Measurements from ENCODE around the gene RPS6KB2.

RPS6KB2 gene

DNA sequence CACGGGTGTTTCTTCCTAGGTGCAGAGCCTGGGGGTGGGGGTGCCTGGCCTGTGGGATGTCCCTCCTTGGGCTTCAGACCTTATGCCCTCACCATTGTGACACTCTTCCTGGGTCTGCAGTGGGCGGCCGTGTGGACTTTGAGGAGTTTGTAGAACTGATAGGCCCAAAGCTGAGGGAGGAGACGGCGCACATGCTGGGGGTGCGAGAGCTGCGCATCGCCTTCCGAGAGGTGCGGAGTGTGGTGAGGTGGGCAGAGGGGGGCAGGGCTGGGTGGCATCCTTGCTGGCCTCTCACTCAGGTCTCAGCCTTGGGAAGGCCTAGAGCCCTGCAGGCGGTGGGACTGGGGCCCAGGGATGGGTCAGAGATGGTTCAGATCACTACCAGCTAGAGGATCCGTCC lies 29.2 kb downstream of the RPS6KB2 start:
- no peak for DNase-seq
- Histone ChIP-seq H3K9me3 (ENCODE audit: control extremely low read depth in 1 of 5, control insufficient read depth in 4 of 5, insufficient read depth in 2 of 5, low read depth in 1 of 5, low read length in 4 of 5) (no peaks in the 10 kb centered on the region), H3K4me3 (ENCODE audit: control insufficient read depth in 1 of 7, extremely low read depth in 1 of 7, insufficient read depth in 4 of 7, low read depth in 2 of 7, low read length in 6 of 7) (no peak overlapping the region), H3K27me3 (replicated peaks in 2 of 5; ENCODE audit: control insufficient read depth in 4 of 5, insufficient read depth in 5 of 5, low read length in 4 of 5) (no peaks in the 10 kb centered on the region), H3K36me3 (ENCODE audit: control insufficient read depth in 4 of 4, insufficient read depth in 4 of 4, low read length in 3 of 4) (no peaks in the 10 kb centered on the region), H3K27ac (ENCODE audit: insufficient read depth in 1 of 2, low read depth in 1 of 2, low read length in 2 of 2, poor library complexity in 1 of 2, severe bottlenecking in 2 of 2) (no peak overlapping the region), H3K4me1 (ENCODE audit: control extremely low read depth in 1 of 4, control insufficient read depth in 4 of 4, insufficient read depth in 4 of 4, low read length in 3 of 4) (peaks cover 0 to 11% (median 5%) of the 10 kb centered on the region in 4 experiments)
- ChIA-PET POLR2A (no interaction called here), CTCF (no interaction called here)
- WGBS (ENCODE audit: insufficient coverage), result 96% methylated on average over 10 of the region's 12 CpGs

DNA sequence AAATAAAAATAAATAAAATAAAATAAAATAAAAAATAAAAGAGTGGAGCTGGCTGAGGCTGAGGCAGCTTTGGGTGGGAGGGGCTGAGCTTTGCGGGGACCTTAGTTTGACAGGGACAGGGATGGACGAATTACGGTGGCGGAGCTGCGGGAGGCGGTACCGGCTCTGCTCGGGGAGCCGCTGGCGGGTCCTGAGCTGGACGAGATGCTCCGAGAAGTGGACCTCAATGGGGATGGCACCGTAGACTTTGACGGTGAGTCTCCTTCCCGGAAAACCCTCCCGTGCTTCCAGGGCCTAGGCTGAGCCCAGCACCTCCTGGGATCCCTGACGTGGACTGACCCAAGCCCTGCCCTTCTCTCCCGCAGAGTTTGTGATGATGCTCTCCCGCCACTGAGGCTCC lies 30.0 kb downstream of the RPS6KB2 start:
- CTCF ChIA-PET, result no interaction called here
- H3K4me1 ChIP-seq (ENCODE audit: control extremely low read depth in 1 of 4, control insufficient read depth in 4 of 4, insufficient read depth in 4 of 4, low read length in 3 of 4), result peaks cover 0 to 11% (median 5%) of the 10 kb centered on the region in 4 experiments
- POLR2A ChIA-PET, result no interaction called here
- no peak overlapping the region for H3K27ac ChIP-seq (ENCODE audit: insufficient read depth in 1 of 2, low read depth in 1 of 2, low read length in 2 of 2, poor library complexity in 1 of 2, severe bottlenecking in 2 of 2)
- H3K36me3 ChIP-seq (ENCODE audit: control insufficient read depth in 4 of 4, insufficient read depth in 4 of 4, low read length in 3 of 4), result peaks cover 0 to under 1% (median 0%) of the 10 kb centered on the region in 4 experiments
- no peaks in the 10 kb centered on the region for H3K9me3 ChIP-seq (ENCODE audit: control extremely low read depth in 1 of 5, control insufficient read depth in 4 of 5, insufficient read depth in 2 of 5, low read depth in 1 of 5, low read length in 4 of 5)
- DNase-seq, result no peak
- H3K27me3 ChIP-seq (replicated peaks in 2 of 5; ENCODE audit: control insufficient read depth in 4 of 5, insufficient read depth in 5 of 5, low read length in 4 of 5), result no peaks in the 10 kb centered on the region
- no peak overlapping the region for H3K4me3 ChIP-seq (ENCODE audit: control insufficient read depth in 1 of 7, extremely low read depth in 1 of 7, insufficient read depth in 4 of 7, low read depth in 2 of 7, low read length in 6 of 7)
- WGBS (ENCODE audit: insufficient coverage), result 98% methylated on average over 17 of the region's 19 CpGs

DNA sequence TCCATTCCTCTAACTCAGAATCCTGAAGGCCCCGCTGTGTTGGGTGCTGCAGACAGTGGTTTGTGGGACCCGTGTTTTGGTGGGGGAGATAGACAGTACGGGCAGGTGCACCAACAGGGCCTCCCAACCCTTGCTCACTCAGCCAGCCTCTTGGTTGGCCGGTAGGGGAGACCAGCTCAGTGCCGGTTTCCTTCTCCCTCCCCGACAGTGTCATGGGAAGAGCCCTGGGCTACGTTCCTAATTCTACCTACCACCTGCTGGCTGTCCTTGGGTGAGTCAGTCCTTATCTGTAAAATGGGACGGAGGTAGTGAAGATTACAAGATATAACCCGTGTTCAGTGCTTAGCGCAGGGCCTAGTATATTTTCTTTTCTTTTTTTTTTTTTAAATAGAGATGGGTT lies 34.9 kb downstream of the RPS6KB2 start:
- Histone ChIP-seq H3K27me3 (replicated peaks in 2 of 5; ENCODE audit: control insufficient read depth in 4 of 5, insufficient read depth in 5 of 5, low read length in 4 of 5) (no peaks in the 10 kb centered on the region), H3K27ac (ENCODE audit: insufficient read depth in 1 of 2, low read depth in 1 of 2, low read length in 2 of 2, poor library complexity in 1 of 2, severe bottlenecking in 2 of 2) (peak overlapping the region in 1 of 2 experiments; percentile 88), H3K4me3 (ENCODE audit: control insufficient read depth in 1 of 7, extremely low read depth in 1 of 7, insufficient read depth in 4 of 7, low read depth in 2 of 7, low read length in 6 of 7) (no peak overlapping the region), H3K36me3 (ENCODE audit: control insufficient read depth in 4 of 4, insufficient read depth in 4 of 4, low read length in 3 of 4) (peaks cover 0 to 2% (median 0%) of the 10 kb centered on the region in 4 experiments), H3K9me3 (ENCODE audit: control extremely low read depth in 1 of 5, control insufficient read depth in 4 of 5, insufficient read depth in 2 of 5, low read depth in 1 of 5, low read length in 4 of 5) (no peaks in the 10 kb centered on the region), H3K4me1 (ENCODE audit: control extremely low read depth in 1 of 4, control insufficient read depth in 4 of 4, insufficient read depth in 4 of 4, low read length in 3 of 4) (peaks cover 3 to 40% (median 25%) of the 10 kb centered on the region in 4 experiments)
- DNase-seq, result no peak
- 100% methylated on average over 3 of the region's 10 CpGs for WGBS (ENCODE audit: insufficient coverage)
- ChIA-PET CTCF (interaction anchor here (0.7 kb wide), 1 partner anchor 22 kb away, joined by 3 read pairs; no protein-coding TSS in a partner anchor), POLR2A (no interaction called here)

GRCh38 chr11:67463680-67464410 lies 35.6 kb downstream of the RPS6KB2 start:
- Histone ChIP-seq H3K4me1 (ENCODE audit: control extremely low read depth in 1 of 4, control insufficient read depth in 4 of 4, insufficient read depth in 4 of 4, low read length in 3 of 4) (peaks cover 3 to 46% (median 31%) of the 10 kb centered on the region in 4 experiments), H3K9me3 (ENCODE audit: control extremely low read depth in 1 of 5, control insufficient read depth in 4 of 5, insufficient read depth in 2 of 5, low read depth in 1 of 5, low read length in 4 of 5) (no peaks in the 10 kb centered on the region), H3K4me3 (ENCODE audit: control insufficient read depth in 1 of 7, extremely low read depth in 1 of 7, insufficient read depth in 4 of 7, low read depth in 2 of 7, low read length in 6 of 7) (peak overlapping the region in 6 of 7 experiments; percentile 8 to 69 (median 54)), H3K27ac (ENCODE audit: insufficient read depth in 1 of 2, low read depth in 1 of 2, low read length in 2 of 2, poor library complexity in 1 of 2, severe bottlenecking in 2 of 2) (peak overlapping the region in 1 of 2 experiments; percentile 88), H3K27me3 (replicated peaks in 2 of 5; ENCODE audit: control insufficient read depth in 4 of 5, insufficient read depth in 5 of 5, low read length in 4 of 5) (no peaks in the 10 kb centered on the region), H3K36me3 (ENCODE audit: control insufficient read depth in 4 of 4, insufficient read depth in 4 of 4, low read length in 3 of 4) (peaks cover 0 to 2% (median 0%) of the 10 kb centered on the region in 4 experiments)
- ChIA-PET CTCF (interaction anchor here (0.7 kb wide), 1 partner anchor 23 kb away, joined by 3 read pairs; no protein-coding TSS in a partner anchor), POLR2A (no interaction called here)
- DNase-seq, result no peak
- WGBS (ENCODE audit: insufficient coverage), result 94% methylated on average over 19 of the region's 20 CpGs

GRCh38 chr11:67464411-67465188 lies 36.3 kb downstream of the RPS6KB2 start:
- Histone ChIP-seq H3K4me1 (ENCODE audit: control extremely low read depth in 1 of 4, control insufficient read depth in 4 of 4, insufficient read depth in 4 of 4, low read length in 3 of 4) (peaks cover 3 to 50% (median 32%) of the 10 kb centered on the region in 4 experiments), H3K4me3 (ENCODE audit: control insufficient read depth in 1 of 7, extremely low read depth in 1 of 7, insufficient read depth in 4 of 7, low read depth in 2 of 7, low read length in 6 of 7) (peak overlapping the region; percentile 34 to 91 (median 74)), H3K27me3 (replicated peaks in 2 of 5; ENCODE audit: control insufficient read depth in 4 of 5, insufficient read depth in 5 of 5, low read length in 4 of 5) (no peaks in the 10 kb centered on the region), H3K9me3 (ENCODE audit: control extremely low read depth in 1 of 5, control insufficient read depth in 4 of 5, insufficient read depth in 2 of 5, low read depth in 1 of 5, low read length in 4 of 5) (no peaks in the 10 kb centered on the region), H3K36me3 (ENCODE audit: control insufficient read depth in 4 of 4, insufficient read depth in 4 of 4, low read length in 3 of 4) (peaks cover 0 to 2% (median 0%) of the 10 kb centered on the region in 4 experiments), H3K27ac (ENCODE audit: insufficient read depth in 1 of 2, low read depth in 1 of 2, low read length in 2 of 2, poor library complexity in 1 of 2, severe bottlenecking in 2 of 2) (peak overlapping the region; percentile 77 to 88)
- POLR2A ChIA-PET, result interaction anchor here (1.2 to 1.5 kb wide), 2 partner anchors 27 to 73 kb away, joined by 3 to 5 read pairs; partner anchors contain the start of genes PTPRCAP and RAD9A
- peak; percentile 86 to 93 (median 90) for DNase-seq
- WGBS (ENCODE audit: insufficient coverage), result 11% methylated on average over 41 of the region's 56 CpGs
- CTCF ChIA-PET, result interaction anchor here (0.9 to 1.3 kb wide), 3 partner anchors 24 to 77 kb away, joined by 3 read pairs; no protein-coding TSS in a partner anchor

- CTCF ChIA-PET, result interaction anchor here (0.9 to 1.3 kb wide), 4 partner anchors 18 to 77 kb away, joined by 3 read pairs; no protein-coding TSS in a partner anchor
- WGBS (ENCODE audit: insufficient coverage), result 75% methylated on average over 3 of the region's 3 CpGs
- Histone ChIP-seq H3K9me3 (ENCODE audit: control extremely low read depth in 1 of 5, control insufficient read depth in 4 of 5, insufficient read depth in 2 of 5, low read depth in 1 of 5, low read length in 4 of 5) (no peaks in the 10 kb centered on the region), H3K36me3 (ENCODE audit: control insufficient read depth in 4 of 4, insufficient read depth in 4 of 4, low read length in 3 of 4) (peaks cover 0 to 2% (median 0%) of the 10 kb centered on the region in 4 experiments), H3K4me3 (ENCODE audit: control insufficient read depth in 1 of 7, extremely low read depth in 1 of 7, insufficient read depth in 4 of 7, low read depth in 2 of 7, low read length in 6 of 7) (peak overlapping the region; percentile 34 to 91 (median 74)), H3K27ac (ENCODE audit: insufficient read depth in 1 of 2, low read depth in 1 of 2, low read length in 2 of 2, poor library complexity in 1 of 2, severe bottlenecking in 2 of 2) (peak overlapping the region; percentile 77 to 88), H3K27me3 (replicated peaks in 2 of 5; ENCODE audit: control insufficient read depth in 4 of 5, insufficient read depth in 5 of 5, low read length in 4 of 5) (no peaks in the 10 kb centered on the region), H3K4me1 (ENCODE audit: control extremely low read depth in 1 of 4, control insufficient read depth in 4 of 4, insufficient read depth in 4 of 4, low read length in 3 of 4) (peaks cover 3 to 46% (median 32%) of the 10 kb centered on the region in 4 experiments)
- POLR2A ChIA-PET, result interaction anchor here (1.2 to 1.5 kb wide), 2 partner anchors 28 to 74 kb away, joined by 3 to 5 read pairs; partner anchors contain the start of genes PTPRCAP and RAD9A
- no peak for DNase-seq
Measured at GRCh38 chr11:67465189-67465510, 36.9 kb downstream of the RPS6KB2 start.

Data from common myeloid progenitor, CD34-positive (primary cell).